SK-MEL-5 (cell line): Measurements from ENCODE around the gene UBXN10. TPM values are rescaled to one million over a fixed set of nuclear protein-coding genes. Genes with fewer than 3 reads are reported as not detected.

ENCODE experiments used
- total RNA-seq: library from RNA; depleted of rRNA; stranded (reverse); fragments of >200 nt; shearing (Covaris generic); gene quantifications from 2 replicates; pipeline ENCODE4 v1.2.3, GENCODE V29; 2014; rRNA removed

UBXN10 gene
- total RNA-seq, 1 experiment from 2014 or later: 0.08 TPM

Other genes starting within 250 kb of the UBXN10 start
- not detected in 2 replicates for gene PLA2G2A, start 206.5 kb upstream of the UBXN10 start, total RNA-seq
- not detected in 2 replicates for gene PLA2G5, start 115.9 kb upstream of the UBXN10 start, total RNA-seq
- not detected in 2 replicates for gene PLA2G2D, start 66.6 kb upstream of the UBXN10 start, total RNA-seq
- not detected in 2 replicates for gene PLA2G2F, start 46.8 kb upstream of the UBXN10 start, total RNA-seq
- not detected in 2 replicates for gene PLA2G2C, start 422 bp downstream of the UBXN10 start, total RNA-seq
- gene VWA5B1, start 104.8 kb downstream of the UBXN10 start, total RNA-seq: not detected in 2 replicates